ENCODE results near the gene TRAPPC2L. TPM values are rescaled to one million over a fixed set of nuclear protein-coding genes. Genes with fewer than 3 reads are reported as not detected.

Gene TRAPPC2L
- total RNA-seq (49.5 TPM), polyA plus RNA-seq (100 to 1,000 TPM; 111 to 164 (median 131) TPM)

GRCh38 chr16:88856828-88857727 is at the start of gene TRAPPC2L, which contains the start of gene GALNS:
TRAPPC2L (plus strand) TSS chr16:88857127; CDS start chr16:88857151, 24 bp downstream.
GALNS (minus strand) TSS chr16:88856947; CDS start chr16:88856877, 70 bp downstream.
- Histone ChIP-seq H3K27ac (ENCODE audit: insufficient read depth, low read length, poor library complexity, severe bottlenecking) (peak within 1 kb of the TSS; percentile 80), H3K4me3 (ENCODE audit: low read depth, low read length) (peak within 1 kb of the TSS; percentile 92), H3K36me3 (ENCODE audit: control insufficient read depth, insufficient read depth, low read length) (peaks cover 26% of the 10 kb centered on the region), H3K4me1 (ENCODE audit: control insufficient read depth, insufficient read depth, low read length, poor library complexity, severe bottlenecking) (peaks cover 39% of the 10 kb centered on the region), H3K9me3 (ENCODE audit: control insufficient read depth in 2 of 2, low read length in 2 of 2) (no peaks in the 10 kb centered on the region), H3K27me3 (ENCODE audit: control insufficient read depth, insufficient read depth, low read length) (no peaks in the 10 kb centered on the region)
- peak; percentile 95 to 98 (median 97) for DNase-seq
- no peaks in the 10 kb centered on the region for H3K27me3 Mint-ChIP-seq
- H3K4me3 Mint-ChIP-seq: peak within 1 kb of the TSS; percentile 95 to 100 (median 97)
- peaks cover 5% of the 10 kb centered on the region for H3K36me3 Mint-ChIP-seq
- H3K27ac Mint-ChIP-seq: peak within 1 kb of the TSS; percentile 97 to 98 (median 97)
- H3K9me3 Mint-ChIP-seq: no peaks in the 10 kb centered on the region
- ATAC-seq (ENCODE audit: low read depth in 2 of 2): peak; percentile 85 to 88
- peaks cover 4 to 46% (median 17%) of the 10 kb centered on the region in 4 donors for H3K4me1 Mint-ChIP-seq

- Mint-ChIP-seq H3K27ac (no peak overlapping the region), H3K27me3 (no peaks in the 10 kb centered on the region), H3K9me3 (no peaks in the 10 kb centered on the region), H3K4me1 (peaks cover 0 to 34% (median 3%) of the 10 kb centered on the region in 4 donors), H3K4me3 (peak overlapping the region in 1 of 4 donors; percentile 87), H3K36me3 (peaks cover 3% of the 10 kb centered on the region)
- Histone ChIP-seq H3K4me3 (ENCODE audit: low read depth, low read length) (no peak overlapping the region), H3K4me1 (ENCODE audit: control insufficient read depth, insufficient read depth, low read length, poor library complexity, severe bottlenecking) (peaks cover 52% of the 10 kb centered on the region), H3K27me3 (ENCODE audit: control insufficient read depth, insufficient read depth, low read length) (no peaks in the 10 kb centered on the region), H3K36me3 (ENCODE audit: control insufficient read depth, insufficient read depth, low read length) (peaks cover 8% of the 10 kb centered on the region), H3K27ac (ENCODE audit: insufficient read depth, low read length, poor library complexity, severe bottlenecking) (no peak overlapping the region), H3K9me3 (ENCODE audit: control insufficient read depth in 2 of 2, low read length in 2 of 2) (no peaks in the 10 kb centered on the region)
- DNase-seq (no peak), ATAC-seq (ENCODE audit: low read depth in 2 of 2) (no peak)
These were observed 49.7 kb upstream of the TRAPPC2L start for GRCh38 chr16:88807142-88807625.

- Histone ChIP-seq H3K4me3 (ENCODE audit: low read depth, low read length) (no peak overlapping the region), H3K4me1 (ENCODE audit: control insufficient read depth, insufficient read depth, low read length, poor library complexity, severe bottlenecking) (peaks cover 52% of the 10 kb centered on the region), H3K36me3 (ENCODE audit: control insufficient read depth, insufficient read depth, low read length) (peaks cover 8% of the 10 kb centered on the region), H3K9me3 (ENCODE audit: control insufficient read depth in 2 of 2, low read length in 2 of 2) (no peaks in the 10 kb centered on the region), H3K27me3 (ENCODE audit: control insufficient read depth, insufficient read depth, low read length) (no peaks in the 10 kb centered on the region), H3K27ac (ENCODE audit: insufficient read depth, low read length, poor library complexity, severe bottlenecking) (no peak overlapping the region)
- Mint-ChIP-seq H3K4me3 (peak overlapping the region in 3 of 4 donors; percentile 22 to 87 (median 38)), H3K4me1 (peaks cover 0 to 31% (median under 1%) of the 10 kb centered on the region in 4 donors), H3K27me3 (no peaks in the 10 kb centered on the region), H3K27ac (no peak overlapping the region), H3K9me3 (no peaks in the 10 kb centered on the region), H3K36me3 (peaks cover 3% of the 10 kb centered on the region)
- DNase-seq (no peak), ATAC-seq (ENCODE audit: low read depth in 2 of 2) (no peak)
These were observed 49.1 kb upstream of the TRAPPC2L start for GRCh38 chr16:88807626-88808453.

- Mint-ChIP-seq H3K9me3 (no peaks in the 10 kb centered on the region), H3K36me3 (peaks cover 3% of the 10 kb centered on the region), H3K27me3 (no peaks in the 10 kb centered on the region), H3K27ac (no peak overlapping the region), H3K4me3 (peak overlapping the region; percentile 24 to 87 (median 76)), H3K4me1 (peaks cover 0 to 29% (median 0%) of the 10 kb centered on the region in 4 donors)
- H3K9me3 ChIP-seq (ENCODE audit: control insufficient read depth in 2 of 2, low read length in 2 of 2): no peaks in the 10 kb centered on the region
- no peak overlapping the region for H3K27ac ChIP-seq (ENCODE audit: insufficient read depth, low read length, poor library complexity, severe bottlenecking)
- no peak overlapping the region for H3K4me3 ChIP-seq (ENCODE audit: low read depth, low read length)
- ATAC-seq (ENCODE audit: low read depth in 2 of 2): no peak
- no peaks in the 10 kb centered on the region for H3K27me3 ChIP-seq (ENCODE audit: control insufficient read depth, insufficient read depth, low read length)
- DNase-seq: no peak
- peaks cover 8% of the 10 kb centered on the region for H3K36me3 ChIP-seq (ENCODE audit: control insufficient read depth, insufficient read depth, low read length)
- peaks cover 45% of the 10 kb centered on the region for H3K4me1 ChIP-seq (ENCODE audit: control insufficient read depth, insufficient read depth, low read length, poor library complexity, severe bottlenecking)
These were observed 47.8 kb upstream of the TRAPPC2L start for GRCh38 chr16:88809068-88809675.

- H3K27ac Mint-ChIP-seq: no peak overlapping the region
- ATAC-seq (ENCODE audit: low read depth in 2 of 2): no peak
These were observed 47.2 kb upstream of the TRAPPC2L start for GRCh38 chr16:88809676-88810165.

GRCh38 chr16:88810166-88810911 is 46.6 kb upstream of the TRAPPC2L start:
- no peaks in the 10 kb centered on the region for H3K9me3 ChIP-seq (ENCODE audit: control insufficient read depth in 2 of 2, low read length in 2 of 2)
- peak overlapping the region in 2 of 3 donors; percentile 56 to 90 for H3K27ac Mint-ChIP-seq
- no peak for DNase-seq

More at GRCh38 chr16:88809676-88810165, 47.2 kb upstream of the TRAPPC2L start:
- H3K36me3 Mint-ChIP-seq: peaks cover 3% of the 10 kb centered on the region
- peaks cover 39% of the 10 kb centered on the region for H3K4me1 ChIP-seq (ENCODE audit: control insufficient read depth, insufficient read depth, low read length, poor library complexity, severe bottlenecking)
- H3K4me3 ChIP-seq (ENCODE audit: low read depth, low read length): no peak overlapping the region
- no peaks in the 10 kb centered on the region for H3K27me3 Mint-ChIP-seq
- H3K4me1 Mint-ChIP-seq: peaks cover 0 to 27% (median 0%) of the 10 kb centered on the region in 4 donors
- H3K27ac ChIP-seq (ENCODE audit: insufficient read depth, low read length, poor library complexity, severe bottlenecking): no peak overlapping the region
- H3K9me3 Mint-ChIP-seq: no peaks in the 10 kb centered on the region
- H3K27me3 ChIP-seq (ENCODE audit: control insufficient read depth, insufficient read depth, low read length): no peaks in the 10 kb centered on the region
- peaks cover 8% of the 10 kb centered on the region for H3K36me3 ChIP-seq (ENCODE audit: control insufficient read depth, insufficient read depth, low read length)
- no peak for DNase-seq
- no peaks in the 10 kb centered on the region for H3K9me3 ChIP-seq (ENCODE audit: control insufficient read depth in 2 of 2, low read length in 2 of 2)
- peak overlapping the region; percentile 65 to 97 (median 87) for H3K4me3 Mint-ChIP-seq

More at GRCh38 chr16:88810166-88810911, 46.6 kb upstream of the TRAPPC2L start:
- H3K36me3 Mint-ChIP-seq: peaks cover 3% of the 10 kb centered on the region
- H3K4me1 Mint-ChIP-seq: peaks cover 0 to 27% (median 0%) of the 10 kb centered on the region in 4 donors
- Histone ChIP-seq H3K27ac (ENCODE audit: insufficient read depth, low read length, poor library complexity, severe bottlenecking) (peak overlapping the region; percentile 81), H3K4me3 (ENCODE audit: low read depth, low read length) (peak overlapping the region; percentile 61), H3K36me3 (ENCODE audit: control insufficient read depth, insufficient read depth, low read length) (peaks cover 8% of the 10 kb centered on the region), H3K27me3 (ENCODE audit: control insufficient read depth, insufficient read depth, low read length) (no peaks in the 10 kb centered on the region), H3K4me1 (ENCODE audit: control insufficient read depth, insufficient read depth, low read length, poor library complexity, severe bottlenecking) (peaks cover 36% of the 10 kb centered on the region)
- H3K4me3 Mint-ChIP-seq: peak overlapping the region; percentile 86 to 97 (median 88)
- no peaks in the 10 kb centered on the region for H3K27me3 Mint-ChIP-seq
- H3K9me3 Mint-ChIP-seq: no peaks in the 10 kb centered on the region
- ATAC-seq (ENCODE audit: low read depth in 2 of 2): no peak

Data from CD4-positive, CD25-positive, alpha-beta regulatory T cell (primary cell).